Measurements from ENCODE around the gene NGB.
A peak's percentile ranks its signal among the peaks of the same experiment; 100 is the strongest.
"Not testable (repeated sequence)": the region's sequence is repeated elsewhere in the genome, so short reads cannot be mapped to it uniquely, and the experiment has no call there.

The NGB gene

GRCh38 chr14:77271113-77271710, at the start of gene NGB:
NGB (minus strand) TSS chr14:77271206; CDS start chr14:77270937, 269 bp downstream.
- no peak for DNase-seq

- peak; percentile 94 for DNase-seq
Observed at GRCh38 chr14:77320238-77320935, 49.4 kb upstream of the NGB start, which contains the start of gene POMT2. POMT2 (minus strand) TSS chr14:77320883; CDS start chr14:77320681, 202 bp downstream.

- DNase-seq: no peak
Observed at GRCh38 chr14:77319422-77319821, 48.4 kb upstream of the NGB start.

GRCh38 chr14:77318756-77319155, 47.8 kb upstream of the NGB start:
- DNase-seq: not testable (repeated sequence)

GRCh38 chr14:77318006-77318553, 47.1 kb upstream of the NGB start:
- DNase-seq: no peak

- no peak for DNase-seq
Observed at GRCh38 chr14:77316872-77317301, 45.9 kb upstream of the NGB start.

GRCh38 chr14:77316195-77316505, 45.1 kb upstream of the NGB start:
- DNase-seq: no peak

GRCh38 chr14:77314539-77315457, 43.8 kb upstream of the NGB start:
- DNase-seq: no peak

GRCh38 chr14:77314043-77314442, 43.0 kb upstream of the NGB start:
- no peak for DNase-seq

- DNase-seq: no peak
Observed at GRCh38 chr14:77313371-77313770, 42.4 kb upstream of the NGB start.

- DNase-seq: no peak
Observed at GRCh38 chr14:77311217-77311616, 40.2 kb upstream of the NGB start.

- no peak for DNase-seq
Observed at GRCh38 chr14:77310026-77310425, 39.0 kb upstream of the NGB start.

GRCh38 chr14:77309131-77309530, 38.1 kb upstream of the NGB start:
- no peak for DNase-seq

GRCh38 chr14:77306851-77307496, 36.0 kb upstream of the NGB start:
- no peak for DNase-seq

GRCh38 chr14:77306416-77306815, 35.4 kb upstream of the NGB start:
- DNase-seq: no peak

GRCh38 chr14:77305696-77306095, 34.7 kb upstream of the NGB start:
- DNase-seq: no peak

- DNase-seq: no peak
Observed at GRCh38 chr14:77303417-77304156, 32.6 kb upstream of the NGB start.

- DNase-seq: peak; percentile 30
Observed at GRCh38 chr14:77302926-77303325, 31.9 kb upstream of the NGB start.

GRCh38 chr14:77301103-77301502, 30.1 kb upstream of the NGB start:
- DNase-seq: peak; percentile 60

GRCh38 chr14:77299771-77300170, 28.8 kb upstream of the NGB start:
- DNase-seq: no peak

- no peak for DNase-seq
Observed at GRCh38 chr14:77296906-77297305, 25.9 kb upstream of the NGB start.

GRCh38 chr14:77296155-77296554, 25.1 kb upstream of the NGB start:
- DNase-seq: no peak

Data from CD4-positive, alpha-beta T cell treated with Interleukin-6 for 4 hours (primary cell).